Cerebellar cortex (tissue), 1 donor: ENCODE results near the gene ENTPD8.
A peak's percentile ranks its signal among the peaks of the same experiment; 100 is the strongest.

Experiments used
- DNase-seq: peaks from one replicate; pipeline ENCODE4 v3.0.0-alpha.2; 2015; ENCODE audit warnings: low spot score

ENTPD8 gene

GRCh38 chr9:137431416-137431931 is 9.7 kb downstream of the ENTPD8 start:
- DNase-seq, result no peak

- DNase-seq, result no peak
These were observed 10.3 kb downstream of the ENTPD8 start for GRCh38 chr9:137430723-137431415.

GRCh38 chr9:137429974-137430722 is 11.0 kb downstream of the ENTPD8 start:
- no peak for DNase-seq

GRCh38 chr9:137429546-137429890 is 11.6 kb downstream of the ENTPD8 start:
- DNase-seq, result no peak

- DNase-seq, result no peak
These were observed 12.2 kb downstream of the ENTPD8 start for GRCh38 chr9:137428841-137429545.

- DNase-seq, result no peak
These were observed 12.9 kb downstream of the ENTPD8 start for GRCh38 chr9:137428311-137428630.

GRCh38 chr9:137427454-137428310 is 13.5 kb downstream of the ENTPD8 start:
- DNase-seq, result no peak

- DNase-seq, result no peak
These were observed 15.0 kb downstream of the ENTPD8 start for GRCh38 chr9:137426018-137426681.

- DNase-seq, result no peak
These were observed 17.5 kb downstream of the ENTPD8 start for GRCh38 chr9:137423514-137424291.

- DNase-seq, result peak; percentile 85
These were observed 18.3 kb downstream of the ENTPD8 start, which contains the start of the genes EXD3 and NOXA1 for GRCh38 chr9:137422604-137423513. Gene EXD3, minus strand, starts transcription at chr9:137423162. Its CDS starts 27,805 bp downstream, at chr9:137395357. Gene NOXA1, plus strand, starts transcription at chr9:137423393. Its CDS starts 137 bp downstream, at chr9:137423530.

GRCh38 chr9:137421838-137422603 is 19.1 kb downstream of the ENTPD8 start:
- DNase-seq, result no peak

- DNase-seq, result no peak
These were observed 23.8 kb downstream of the ENTPD8 start for GRCh38 chr9:137417161-137418021.

GRCh38 chr9:137416563-137417151 is 24.5 kb downstream of the ENTPD8 start:
- no peak for DNase-seq

- no peak for DNase-seq
These were observed 25.1 kb downstream of the ENTPD8 start for GRCh38 chr9:137416006-137416562.

GRCh38 chr9:137415451-137415850 is 25.7 kb downstream of the ENTPD8 start:
- no peak for DNase-seq

- DNase-seq, result no peak
These were observed 28.7 kb downstream of the ENTPD8 start for GRCh38 chr9:137412431-137412830.
